Right atrium auricular region (tissue), 2 donors: Measurements from ENCODE around the gene ZSWIM4. TPM values are rescaled to one million over a fixed set of nuclear protein-coding genes. Genes with fewer than 3 reads are reported as not detected.
"Not testable (repeated sequence)": the region's sequence is repeated elsewhere in the genome, so short reads cannot be mapped to it uniquely, and the experiment has no call there.

ENCODE experiments used
- DNase-seq: peaks from one replicate; pipeline ENCODE4 v3.0.0-alpha.2; 2019; ENCODE audit warnings: low spot score
- H3K27ac ChIP-seq, 2 donors: fragments of 200-600 bp; sonication (generic); 1 replicate in 1 of 2; 2 replicates in 1 of 2; pipeline ENCODE4 v1.5.1; 2016 to 2019
- H3K27me3 ChIP-seq, 2 donors: fragments of 200-600 bp; sonication (generic); one replicate each; pipeline versions ENCODE4 v1.5.1 to v1.6.0; 2017 to 2019
- H3K36me3 ChIP-seq: fragments of 200-600 bp; sonication (generic); one replicate; pipeline ENCODE4 v1.5.1; 2016
- H3K4me1 ChIP-seq, 2 donors: fragments of 200-600 bp; sonication (generic); one replicate each; pipeline versions ENCODE4 v1.5.1 to v1.6.0; 2017 to 2019
- H3K4me3 ChIP-seq, 2 donors: fragments of 200-600 bp; sonication (generic); 1 replicate in 1 of 2; 2 replicates in 1 of 2; pipeline ENCODE4 v1.5.1; 2017 to 2019; ENCODE audit warnings: mild to moderate bottlenecking in 1 of 2, moderate library complexity in 1 of 2
- H3K9me3 ChIP-seq, 2 donors: fragments of 200-600 bp; sonication (generic); one replicate each; pipeline ENCODE4 v1.5.1; 2019
- total RNA-seq, 2 donors: library from RNA; depleted of rRNA; stranded (reverse); fragments of >200 nt; gene quantifications; one replicate each; pipeline ENCODE4 v1.1.0, GENCODE V29; 2016
- TF ChIP-seq, protein P1 (sequence below), 2 donors: fragments of 200-600 bp; sonication (generic); IDR thresholded peaks; one replicate each; pipeline ENCODE4 v1.5.1; 2019; ENCODE audit warnings: antibody characterized with exemption in 2 of 2

Gene ZSWIM4
- total RNA-seq, 2 donors from 2014 or later, result 5.7 to 9.8 TPM

DNA sequence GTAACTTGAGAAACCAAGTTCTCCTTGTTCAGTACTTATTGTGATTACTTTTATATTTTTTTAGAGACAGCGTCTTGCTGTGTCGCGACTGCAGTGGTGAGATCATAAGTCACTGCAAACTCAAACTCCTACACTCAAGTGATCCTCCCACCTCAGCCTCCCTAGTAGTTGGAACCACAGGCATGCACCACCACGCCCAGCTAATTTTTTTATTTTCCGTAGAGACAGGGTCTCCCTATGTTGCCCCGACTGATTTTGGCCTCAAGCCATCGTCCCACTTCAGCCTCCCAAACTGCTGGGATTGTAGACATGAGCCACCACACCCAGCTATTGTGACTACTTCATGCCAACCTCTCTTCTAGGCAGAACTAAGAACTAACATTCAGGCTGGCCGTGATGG, 12.7 kb upstream of the ZSWIM4 start:
- H3K4me1 ChIP-seq, result peaks cover 0 to 28% of the 10 kb centered on the region in 2 donors
- TF ChIP-seq, protein P1, sequence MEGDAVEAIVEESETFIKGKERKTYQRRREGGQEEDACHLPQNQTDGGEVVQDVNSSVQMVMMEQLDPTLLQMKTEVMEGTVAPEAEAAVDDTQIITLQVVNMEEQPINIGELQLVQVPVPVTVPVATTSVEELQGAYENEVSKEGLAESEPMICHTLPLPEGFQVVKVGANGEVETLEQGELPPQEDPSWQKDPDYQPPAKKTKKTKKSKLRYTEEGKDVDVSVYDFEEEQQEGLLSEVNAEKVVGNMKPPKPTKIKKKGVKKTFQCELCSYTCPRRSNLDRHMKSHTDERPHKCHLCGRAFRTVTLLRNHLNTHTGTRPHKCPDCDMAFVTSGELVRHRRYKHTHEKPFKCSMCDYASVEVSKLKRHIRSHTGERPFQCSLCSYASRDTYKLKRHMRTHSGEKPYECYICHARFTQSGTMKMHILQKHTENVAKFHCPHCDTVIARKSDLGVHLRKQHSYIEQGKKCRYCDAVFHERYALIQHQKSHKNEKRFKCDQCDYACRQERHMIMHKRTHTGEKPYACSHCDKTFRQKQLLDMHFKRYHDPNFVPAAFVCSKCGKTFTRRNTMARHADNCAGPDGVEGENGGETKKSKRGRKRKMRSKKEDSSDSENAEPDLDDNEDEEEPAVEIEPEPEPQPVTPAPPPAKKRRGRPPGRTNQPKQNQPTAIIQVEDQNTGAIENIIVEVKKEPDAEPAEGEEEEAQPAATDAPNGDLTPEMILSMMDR (IDR thresholded peaks at IDR 0.05), result no peak
- H3K9me3 ChIP-seq, result no peaks in the 10 kb centered on the region
- no peak for DNase-seq
- no peaks in the 10 kb centered on the region for H3K27me3 ChIP-seq
- no peak overlapping the region for H3K27ac ChIP-seq
- no peak overlapping the region for H3K4me3 ChIP-seq
- H3K36me3 ChIP-seq, result peaks cover 17% of the 10 kb centered on the region

DNA sequence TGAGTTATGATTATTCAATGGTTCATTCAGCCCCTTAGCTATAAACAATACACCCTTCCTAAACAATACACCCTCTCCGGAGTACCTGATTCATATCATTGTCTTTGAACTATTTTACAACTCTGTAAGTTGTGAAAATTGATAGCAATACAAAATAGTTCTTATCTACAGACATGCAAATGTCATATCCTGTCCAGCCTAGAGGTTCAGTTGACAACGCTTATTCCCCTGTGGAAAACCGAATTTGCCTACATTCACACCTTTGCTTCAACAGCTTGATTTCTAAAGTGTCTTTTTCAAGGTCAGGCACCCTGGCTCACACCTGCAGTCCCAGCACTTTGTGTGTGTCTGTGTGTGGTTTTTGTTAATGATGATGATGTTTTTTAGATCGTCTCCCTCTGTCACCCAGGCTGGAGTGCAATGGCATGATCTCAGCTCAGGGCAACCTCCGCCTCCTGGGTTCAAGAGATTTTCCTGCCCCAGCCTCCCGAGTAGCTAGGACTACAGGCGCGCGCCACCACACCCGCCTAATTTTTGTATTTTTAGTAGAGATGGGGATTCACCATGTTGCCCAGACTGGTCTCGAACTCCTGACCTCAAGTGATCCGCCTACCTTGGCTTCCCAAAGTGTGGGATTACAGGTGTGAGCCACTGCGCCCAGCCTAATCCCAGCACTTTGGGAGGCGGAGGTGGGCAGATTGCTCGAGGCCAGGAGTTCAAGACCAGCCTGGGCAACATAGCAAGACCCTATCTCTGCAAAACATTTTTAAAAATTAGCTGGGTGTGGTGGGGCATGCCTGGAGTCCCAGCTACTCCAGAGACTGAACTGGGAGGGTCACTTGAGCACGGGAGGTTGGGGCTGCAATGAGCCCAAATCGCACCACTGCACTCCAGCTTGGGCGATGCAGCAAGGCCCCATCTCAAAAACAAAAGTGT, 11.4 kb upstream of the ZSWIM4 start:
- Histone ChIP-seq H3K27me3 (no peaks in the 10 kb centered on the region), H3K9me3 (no peaks in the 10 kb centered on the region), H3K27ac (no peak overlapping the region), H3K4me1 (peaks cover 0 to 36% of the 10 kb centered on the region in 2 donors), H3K4me3 (no peak overlapping the region), H3K36me3 (peaks cover 6% of the 10 kb centered on the region)
- TF ChIP-seq, protein P1 (IDR thresholded peaks at IDR 0.05), result no peak
- DNase-seq, result no peak

DNA sequence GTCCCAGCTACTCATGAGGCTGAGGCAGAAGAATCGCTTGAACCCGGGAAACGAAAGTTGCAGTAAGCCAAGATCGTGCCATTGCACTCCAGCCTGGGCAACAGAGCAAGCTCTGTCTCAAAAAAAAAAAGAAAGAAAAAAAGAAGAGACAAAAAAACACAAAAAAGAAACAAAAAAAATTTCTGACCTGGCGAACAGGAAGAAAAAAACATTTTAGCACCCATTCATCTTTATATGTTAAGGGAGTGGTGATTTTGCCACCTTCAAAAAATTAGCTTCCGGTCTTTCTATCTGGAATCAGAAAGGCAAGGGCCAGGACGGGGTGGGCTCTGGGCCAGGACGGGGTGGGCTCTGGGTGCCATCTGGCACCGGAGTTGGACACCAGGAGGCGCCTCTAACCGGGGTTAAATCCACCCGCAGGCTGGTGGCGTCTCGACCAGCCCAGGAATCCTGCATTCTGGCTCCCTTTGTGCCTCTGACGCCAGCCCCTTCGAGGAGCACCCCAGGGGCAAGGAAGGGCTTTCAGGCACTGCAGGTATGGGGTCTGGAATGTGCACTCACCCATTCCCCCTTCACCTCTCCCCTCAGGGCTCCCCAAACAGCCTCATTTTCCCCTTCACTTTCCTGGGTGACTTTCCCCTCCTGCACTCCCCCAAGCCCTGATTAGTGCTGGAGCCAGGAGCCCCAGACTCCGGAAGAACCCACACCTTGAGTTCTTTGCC, 10.4 kb upstream of the ZSWIM4 start:
- no peak overlapping the region for H3K4me3 ChIP-seq
- TF ChIP-seq, protein P1 (IDR thresholded peaks at IDR 0.05), result peak; percentile 45 to 79
- H3K27me3 ChIP-seq, result no peaks in the 10 kb centered on the region
- DNase-seq, result peak; percentile 73
- no peaks in the 10 kb centered on the region for H3K36me3 ChIP-seq
- H3K4me1 ChIP-seq, result peaks cover 0 to 38% of the 10 kb centered on the region in 2 donors
- peak overlapping the region in 1 of 2 donors; percentile 19 for H3K27ac ChIP-seq
- no peaks in the 10 kb centered on the region for H3K9me3 ChIP-seq

DNA sequence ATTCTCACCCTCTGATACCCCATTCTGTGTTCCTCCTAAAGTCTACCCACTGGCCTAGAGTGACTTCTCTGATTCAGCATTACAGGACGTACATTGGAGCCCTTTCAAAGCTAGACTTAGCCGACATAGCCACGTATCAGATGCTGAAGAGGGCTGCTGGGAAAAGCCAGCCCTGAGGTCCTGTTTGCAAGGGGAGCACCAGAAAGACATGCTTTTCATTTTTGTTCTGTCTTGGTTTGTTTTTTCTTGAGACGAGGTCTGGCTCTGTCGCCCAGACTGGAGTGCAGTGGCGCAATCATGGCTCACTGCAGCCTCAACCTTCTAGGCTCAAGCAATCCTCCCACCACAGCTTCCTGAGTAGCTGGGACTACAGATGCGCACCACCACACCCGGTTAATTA, 6.3 kb upstream of the ZSWIM4 start:
- Histone ChIP-seq H3K4me1 (peaks cover 0 to 31% of the 10 kb centered on the region in 2 donors), H3K27ac (peak overlapping the region; percentile 54 to 76), H3K4me3 (no peak overlapping the region), H3K27me3 (no peaks in the 10 kb centered on the region), H3K9me3 (no peaks in the 10 kb centered on the region), H3K36me3 (no peaks in the 10 kb centered on the region)
- TF ChIP-seq, protein P1 (IDR thresholded peaks at IDR 0.05), result no peak
- peak; percentile 66 for DNase-seq

DNA sequence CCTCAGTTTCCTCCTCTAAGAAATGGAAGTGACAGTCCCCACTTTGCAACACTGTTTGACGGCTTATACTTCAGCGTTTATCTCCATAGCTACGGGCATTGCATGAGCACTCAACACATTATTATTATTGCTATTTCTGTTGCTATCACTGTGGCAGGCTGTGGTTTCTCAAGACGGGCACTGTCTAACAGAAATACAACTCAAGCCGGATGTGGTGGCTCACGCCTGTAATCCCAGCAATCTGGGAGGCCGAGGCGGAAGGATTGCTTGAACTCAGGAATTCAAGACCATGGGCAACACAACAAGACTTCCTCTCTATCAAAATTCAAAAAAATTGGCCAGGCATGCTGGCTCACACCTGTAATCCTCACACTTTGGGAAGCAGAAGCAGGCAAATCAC, 4.9 kb upstream of the ZSWIM4 start:
- Histone ChIP-seq H3K4me3 (no peak overlapping the region), H3K36me3 (no peaks in the 10 kb centered on the region), H3K27me3 (no peaks in the 10 kb centered on the region), H3K27ac (no peak overlapping the region), H3K9me3 (no peaks in the 10 kb centered on the region), H3K4me1 (peaks cover 0 to 32% of the 10 kb centered on the region in 2 donors)
- DNase-seq, result no peak
- TF ChIP-seq, protein P1 (IDR thresholded peaks at IDR 0.05), result no peak

DNA sequence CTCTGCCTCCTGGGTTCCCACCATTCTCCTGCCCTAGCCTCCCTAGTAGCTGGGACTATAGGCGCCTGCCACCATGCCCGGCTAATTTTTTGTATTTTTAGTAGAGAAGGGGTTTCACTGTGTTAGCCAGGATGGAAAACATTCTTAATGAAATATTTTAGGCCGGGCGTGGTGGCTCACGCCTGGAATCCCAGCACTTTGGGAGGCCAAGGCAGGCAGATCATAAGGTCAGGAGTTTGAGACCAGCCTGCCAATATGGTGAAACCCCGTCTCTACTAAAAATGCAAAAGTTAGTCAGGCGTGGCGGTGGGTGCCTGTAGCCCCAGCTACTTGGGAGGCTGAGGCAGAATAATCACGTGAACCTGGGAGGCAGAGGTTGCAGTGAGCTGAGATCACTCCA, 1.9 kb upstream of the ZSWIM4 start:
- H3K27ac ChIP-seq, result peak overlapping the region in 1 of 2 donors; percentile 92
- H3K9me3 ChIP-seq, H3K27me3 ChIP-seq, DNase-seq, H3K36me3 ChIP-seq, H3K4me3 ChIP-seq: not testable (repeated sequence)
- H3K4me1 ChIP-seq, result peaks cover 0 to 46% of the 10 kb centered on the region in 2 donors
